GM12878 (cell line): ENCODE data around the gene CHID1. TPM values are rescaled to one million over a fixed set of nuclear protein-coding genes. Genes with fewer than 3 reads are reported as not detected.

Experiments used
- ATAC-seq: fragments of 200-7000 bp; cut with Tn5 transposase; 3 replicates; pipeline ENCODE4 v1.9.1; 2020; ENCODE audit warnings: mild to moderate bottlenecking, moderate library complexity
- BruUV-seq: library from RNA; stranded (reverse); fragments of 400-500 nt; replicated peaks from 2 replicates; lab custom pipeline; 2021; lab: Mats Ljungman, UMichigan
- CTCF ChIA-PET: fragments of 300-600 bp; sonication (Branson Sonifier 250); formaldehyde crosslinking; extraction: SDS; loops from one replicate; lab custom pipeline; 2021; ENCODE audit warnings: inconsistent platforms; lab: Yijun Ruan, JAX
- POLR2A ChIA-PET: fragments of 350-600 bp; formaldehyde crosslinking; extraction: SDS; loops from one replicate; lab custom pipeline; 2021; ENCODE audit warnings: inconsistent platforms; lab: Charles Lee
- RAD21 ChIA-PET: fragments of 300-600 bp; sonication (Branson Sonifier 250); formaldehyde crosslinking; loops from one replicate; lab custom pipeline; 2023; ENCODE audit warnings: antibody characterized with exemption; ENCODE audit not compliant: unreplicated experiment; lab: Charles Lee
- SMC1A ChIA-PET: fragments of 300-600 bp; sonication (Branson Sonifier 250); formaldehyde crosslinking; loops from one replicate; lab custom pipeline; 2023; ENCODE audit not compliant: unreplicated experiment, uncharacterized antibody; lab: Charles Lee
- DNase-seq: peaks from one replicate; pipeline ENCODE4 v3.0.0-alpha.2; 2011; ENCODE audit warnings: low read depth, low spot score
- FAIRE-seq: peaks from 3 replicates; lab custom pipeline; 2011; peaks lifted over from hg19 to GRCh38; lab: Jason Lieb, UNC
- H2AFZ ChIP-seq: 2 replicates; pipeline ENCODE4 v1.6.0; 2011; ENCODE audit warnings: low read depth, low read length, control low read depth; ENCODE audit not compliant: control insufficient read depth
- H3K27ac ChIP-seq: 2 replicates; pipeline ENCODE4 v1.5.1; 2011; ENCODE audit warnings: control low read depth; ENCODE audit not compliant: control insufficient read depth, insufficient read depth
- H3K27me3 ChIP-seq, 2 experiments: replicated peaks in 1 of 2; 2 replicates each; pipeline versions ENCODE4 v1.6.0 to v1.6.1; 2011; ENCODE audit warnings: low read length in 1 of 2; ENCODE audit not compliant: control insufficient read depth in 2 of 2, insufficient read depth in 2 of 2
- H3K36me3 ChIP-seq, 2 experiments: 2 replicates each; pipeline ENCODE4 v1.5.1; 2011; ENCODE audit warnings: low read length in 1 of 2; ENCODE audit not compliant: control insufficient read depth in 2 of 2, insufficient read depth in 2 of 2
- H3K4me1 ChIP-seq: 2 replicates; pipeline ENCODE4 v1.6.1; 2011; ENCODE audit warnings: mild to moderate bottlenecking, low read length, moderate library complexity, mixed read lengths; ENCODE audit not compliant: control insufficient read depth, insufficient read depth
- H3K4me2 ChIP-seq: 2 replicates; pipeline ENCODE4 v1.6.0; 2011; ENCODE audit warnings: control low read depth; ENCODE audit not compliant: control insufficient read depth, insufficient read depth
- H3K4me3 ChIP-seq: fragments of 200-600 bp; sonication (generic); 2 replicates; pipeline ENCODE4 v1.5.1; 2016
- H3K79me2 ChIP-seq: 2 replicates; pipeline ENCODE4 v1.6.0; 2011; ENCODE audit warnings: low read length; ENCODE audit not compliant: control insufficient read depth, insufficient read depth
- H3K9ac ChIP-seq: 2 replicates; pipeline ENCODE4 v1.8.0; 2011; ENCODE audit warnings: low read length, control low read depth, mixed read lengths; ENCODE audit not compliant: control insufficient read depth, insufficient read depth
- H3K9me3 ChIP-seq: replicated peaks from 3 replicates; pipeline ENCODE4 v1.5.1; 2011; ENCODE audit warnings: mild to moderate bottlenecking, low read length; ENCODE audit not compliant: control insufficient read depth, insufficient read depth
- H4K20me1 ChIP-seq: 2 replicates; pipeline ENCODE4 v1.6.0; 2011; ENCODE audit not compliant: control insufficient read depth, insufficient read depth
- BHLHE40 ChIP-seq, 2 experiments: fragments of 450-650 bp in 1 of 2; IDR thresholded peaks; 2 replicates each; pipeline ENCODE4 v1.6.1; 2011 to 2017; ENCODE audit warnings: low read depth in 2 of 2, borderline replicate concordance in 1 of 2, improper control_type of control experiment in 1 of 2, low read length in 1 of 2, mild to moderate bottlenecking in 1 of 2
- CEBPB ChIP-seq, 2 experiments: fragments of 150-350 bp in 1 of 2; IDR thresholded peaks; 2 replicates each; pipeline ENCODE4 v1.6.1; 2012 to 2014; ENCODE audit warnings: low read depth in 2 of 2, low read length in 2 of 2, borderline replicate concordance in 1 of 2, inconsistent platforms in 1 of 2
- LARP7 ChIP-seq: fragments of 450-650 bp; IDR thresholded peaks from 2 replicates; pipeline ENCODE4 v1.6.1; 2017; ENCODE audit warnings: mild to moderate bottlenecking
- NR2C1 ChIP-seq: fragments of 450-650 bp; IDR thresholded peaks from 2 replicates; pipeline ENCODE4 v1.6.1; 2017; ENCODE audit warnings: antibody characterized with exemption, mild to moderate bottlenecking, moderate library complexity
- PML ChIP-seq: IDR thresholded peaks from 2 replicates; pipeline ENCODE4 v1.6.1; 2012; ENCODE audit warnings: low read length, inconsistent platforms
- WGBS: methylation state at CpG from one replicate; pipeline ENCODE4 v1.1.6; 2016; ENCODE audit warnings: low lambda C conversion rate; ENCODE audit not compliant: insufficient replicate concordance, insufficient coverage; ENCODE audit errors: missing lambda C conversion rate; 5-methylcytosine and 5-hydroxymethylcytosine counted together
- in situ Hi-C: fragments of 300-500 bp; cut with MboI; formaldehyde crosslinking; loops from 9 replicates; pipeline ENCODE4 v1.14.3; 2018; ENCODE audit warnings: mixed read lengths
- intact Hi-C: fragments of 100-400 bp; cut with micrococcal nuclease; formaldehyde crosslinking; loops from one replicate; pipeline ENCODE4 v1.14.2; 2022; ENCODE audit not compliant: unreplicated experiment
- polyA plus RNA-seq, 11 experiments: library from polyadenylated mRNA; depleted of rRNA in 4 of 11; unstranded in 6 of 11; stranded (reverse) in 5 of 11; fragments of >200 nt; fragmentation: Nextera tagmentation in 4 of 11; fragmentation: Illumina TruSeq in 1 of 11; extraction: Ambion mirVana in 4 of 11; extraction: Trizol in 1 of 11; gene quantifications; 1 replicate in 1 of 11; 2 replicates in 10 of 11; pipeline versions ENCODE4 v1.2.1 to v1.2.3, GENCODE V29; 2011 to 2016; ENCODE audit warnings: inconsistent platforms in 2 of 11, missing spikeins in 2 of 11, low read depth in 1 of 11
- total RNA-seq, 4 experiments: library from RNA; depleted of rRNA in 3 of 4; stranded (reverse); fragments of >200 nt in 3 of 4; fragmentation: Illumina TruSeq in 1 of 4; extraction: Trizol in 1 of 4; gene quantifications; 2 replicates each; pipeline versions ENCODE4 v1.2.1 to v1.2.3, GENCODE V29; 2013 to 2021
- TF ChIP-seq, protein P1 (sequence below): fragments of 450-650 bp; conservative IDR thresholded peaks from 2 replicates; pipeline ENCODE4 v1.6.1; 2017; ENCODE audit warnings: mild to moderate bottlenecking, moderate library complexity
- TF ChIP-seq, protein P2 (sequence below): fragments of 450-650 bp; formaldehyde crosslinking; IDR thresholded peaks from 2 replicates; pipeline ENCODE4 v1.4.0; 2020; ENCODE audit warnings: mild to moderate bottlenecking, moderate library complexity
- TF ChIP-seq, protein P3 (sequence below): fragments of 450-650 bp; IDR thresholded peaks from 2 replicates; pipeline ENCODE4 v1.6.1; 2016; ENCODE audit warnings: mild to moderate bottlenecking, moderate library complexity, borderline replicate concordance
- TF ChIP-seq, protein P4 (sequence below): IDR thresholded peaks from 2 replicates; pipeline ENCODE4 v1.6.1; 2011; ENCODE audit warnings: low read depth, mild to moderate bottlenecking, low read length, moderate library complexity, borderline replicate concordance; ENCODE audit errors: extremely low read depth
- TF ChIP-seq, protein P5 (sequence below): fragments of 450-650 bp; IDR thresholded peaks from 2 replicates; pipeline ENCODE4 v1.6.1; 2016; ENCODE audit warnings: mild to moderate bottlenecking

CHID1 gene
- total and polyA plus RNA-seq, 10 of the 15 experiments (the other 5 are each of a cell fraction or from before 2014, with no cell fraction given): 4.8 to 75.2 (median 30.1) TPM

DNA sequence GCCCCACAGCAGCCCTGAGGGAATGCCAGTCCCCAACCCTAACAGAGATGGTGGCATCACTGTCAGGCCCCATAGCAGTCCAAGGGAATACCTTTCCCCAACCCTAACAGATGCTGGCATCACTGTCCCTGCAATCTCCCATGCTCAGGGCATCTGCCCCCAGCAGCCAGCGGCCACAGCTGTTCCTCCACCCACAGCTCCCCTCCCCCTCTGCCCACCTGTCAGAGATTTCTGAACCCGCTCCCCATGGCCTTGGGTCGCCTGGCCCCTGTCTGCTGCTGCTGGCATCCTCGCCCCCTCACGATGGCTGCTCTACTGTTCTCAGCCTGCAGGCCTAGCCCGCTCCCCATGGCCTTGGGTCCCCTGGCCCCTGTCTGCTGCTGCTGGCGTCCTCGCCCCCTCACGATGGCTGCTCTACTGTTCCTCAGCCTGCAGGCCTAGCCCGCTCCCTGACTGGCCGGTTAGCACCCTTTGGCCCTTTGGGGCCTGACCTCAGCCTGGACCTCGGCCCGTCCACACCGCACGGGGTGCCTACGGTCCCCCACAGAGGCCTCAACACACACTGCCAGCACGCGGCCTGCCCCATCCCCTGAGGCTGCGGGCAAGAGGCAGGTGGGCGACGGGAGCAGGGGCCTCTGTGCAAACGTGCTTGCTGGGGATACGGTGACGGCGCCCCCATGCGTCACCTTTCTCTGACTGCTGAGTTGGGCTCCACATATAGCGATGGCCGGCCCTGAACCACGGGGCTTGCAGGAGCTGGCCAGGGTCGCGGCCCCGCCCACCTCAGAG lies 20.7 kb downstream of the CHID1 start:
- Histone ChIP-seq H3K27ac (no peak overlapping the region), H3K36me3 (peaks cover 0 to 1% of the 10 kb centered on the region in 2 experiments; a peak in 3 of 4 replicates), H3K79me2 (no peaks in the 10 kb centered on the region), H3K27me3 (no peaks in the 10 kb centered on the region), H4K20me1 (no peaks in the 10 kb centered on the region), H3K9me3 (no peaks in the 10 kb centered on the region), H3K4me1 (no peaks in the 10 kb centered on the region), H3K9ac (no peak overlapping the region), H3K4me2 (no peak overlapping the region), H3K4me3 (no peak overlapping the region), H2AFZ (no peak overlapping the region)
- ChIA-PET SMC1A (no interaction called here), CTCF (no interaction called here), RAD21 (interaction anchor here (0.6 kb wide), 1 partner anchor 33 kb away, joined by 3 read pairs; no protein-coding TSS in a partner anchor), POLR2A (no interaction called here)
- intact Hi-C loops (no loop called here), in situ Hi-C loops (no loop called here)
- no peak for ATAC-seq
- no TSS peak for BruUV-seq
- DNase-seq: no peak
- FAIRE-seq: no peak
- WGBS: 96% methylated on average over 31 of the region's 32 CpGs
- TF ChIP-seq, protein P1, sequence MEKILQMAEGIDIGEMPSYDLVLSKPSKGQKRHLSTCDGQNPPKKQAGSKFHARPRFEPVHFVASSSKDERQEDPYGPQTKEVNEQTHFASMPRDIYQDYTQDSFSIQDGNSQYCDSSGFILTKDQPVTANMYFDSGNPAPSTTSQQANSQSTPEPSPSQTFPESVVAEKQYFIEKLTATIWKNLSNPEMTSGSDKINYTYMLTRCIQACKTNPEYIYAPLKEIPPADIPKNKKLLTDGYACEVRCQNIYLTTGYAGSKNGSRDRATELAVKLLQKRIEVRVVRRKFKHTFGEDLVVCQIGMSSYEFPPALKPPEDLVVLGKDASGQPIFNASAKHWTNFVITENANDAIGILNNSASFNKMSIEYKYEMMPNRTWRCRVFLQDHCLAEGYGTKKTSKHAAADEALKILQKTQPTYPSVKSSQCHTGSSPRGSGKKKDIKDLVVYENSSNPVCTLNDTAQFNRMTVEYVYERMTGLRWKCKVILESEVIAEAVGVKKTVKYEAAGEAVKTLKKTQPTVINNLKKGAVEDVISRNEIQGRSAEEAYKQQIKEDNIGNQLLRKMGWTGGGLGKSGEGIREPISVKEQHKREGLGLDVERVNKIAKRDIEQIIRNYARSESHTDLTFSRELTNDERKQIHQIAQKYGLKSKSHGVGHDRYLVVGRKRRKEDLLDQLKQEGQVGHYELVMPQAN: no peak
- TF ChIP-seq BHLHE40 (IDR thresholded peaks at IDR 0.05; ENCODE audit: borderline replicate concordance in 1 of 2, low read depth in 2 of 2, low read length in 1 of 2) (no peak), CEBPB (IDR thresholded peaks at IDR 0.05; ENCODE audit: borderline replicate concordance in 1 of 2, low read depth in 2 of 2, low read length in 2 of 2) (no peak), NR2C1 (no peak), LARP7 (no peak), PML (no peak)
- TF ChIP-seq, protein P2, sequence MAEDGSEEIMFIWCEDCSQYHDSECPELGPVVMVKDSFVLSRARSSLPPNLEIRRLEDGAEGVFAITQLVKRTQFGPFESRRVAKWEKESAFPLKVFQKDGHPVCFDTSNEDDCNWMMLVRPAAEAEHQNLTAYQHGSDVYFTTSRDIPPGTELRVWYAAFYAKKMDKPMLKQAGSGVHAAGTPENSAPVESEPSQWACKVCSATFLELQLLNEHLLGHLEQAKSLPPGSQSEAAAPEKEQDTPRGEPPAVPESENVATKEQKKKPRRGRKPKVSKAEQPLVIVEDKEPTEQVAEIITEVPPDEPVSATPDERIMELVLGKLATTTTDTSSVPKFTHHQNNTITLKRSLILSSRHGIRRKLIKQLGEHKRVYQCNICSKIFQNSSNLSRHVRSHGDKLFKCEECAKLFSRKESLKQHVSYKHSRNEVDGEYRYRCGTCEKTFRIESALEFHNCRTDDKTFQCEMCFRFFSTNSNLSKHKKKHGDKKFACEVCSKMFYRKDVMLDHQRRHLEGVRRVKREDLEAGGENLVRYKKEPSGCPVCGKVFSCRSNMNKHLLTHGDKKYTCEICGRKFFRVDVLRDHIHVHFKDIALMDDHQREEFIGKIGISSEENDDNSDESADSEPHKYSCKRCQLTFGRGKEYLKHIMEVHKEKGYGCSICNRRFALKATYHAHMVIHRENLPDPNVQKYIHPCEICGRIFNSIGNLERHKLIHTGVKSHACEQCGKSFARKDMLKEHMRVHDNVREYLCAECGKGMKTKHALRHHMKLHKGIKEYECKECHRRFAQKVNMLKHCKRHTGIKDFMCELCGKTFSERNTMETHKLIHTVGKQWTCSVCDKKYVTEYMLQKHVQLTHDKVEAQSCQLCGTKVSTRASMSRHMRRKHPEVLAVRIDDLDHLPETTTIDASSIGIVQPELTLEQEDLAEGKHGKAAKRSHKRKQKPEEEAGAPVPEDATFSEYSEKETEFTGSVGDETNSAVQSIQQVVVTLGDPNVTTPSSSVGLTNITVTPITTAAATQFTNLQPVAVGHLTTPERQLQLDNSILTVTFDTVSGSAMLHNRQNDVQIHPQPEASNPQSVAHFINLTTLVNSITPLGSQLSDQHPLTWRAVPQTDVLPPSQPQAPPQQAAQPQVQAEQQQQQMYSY: no peak
- TF ChIP-seq, protein P3, sequence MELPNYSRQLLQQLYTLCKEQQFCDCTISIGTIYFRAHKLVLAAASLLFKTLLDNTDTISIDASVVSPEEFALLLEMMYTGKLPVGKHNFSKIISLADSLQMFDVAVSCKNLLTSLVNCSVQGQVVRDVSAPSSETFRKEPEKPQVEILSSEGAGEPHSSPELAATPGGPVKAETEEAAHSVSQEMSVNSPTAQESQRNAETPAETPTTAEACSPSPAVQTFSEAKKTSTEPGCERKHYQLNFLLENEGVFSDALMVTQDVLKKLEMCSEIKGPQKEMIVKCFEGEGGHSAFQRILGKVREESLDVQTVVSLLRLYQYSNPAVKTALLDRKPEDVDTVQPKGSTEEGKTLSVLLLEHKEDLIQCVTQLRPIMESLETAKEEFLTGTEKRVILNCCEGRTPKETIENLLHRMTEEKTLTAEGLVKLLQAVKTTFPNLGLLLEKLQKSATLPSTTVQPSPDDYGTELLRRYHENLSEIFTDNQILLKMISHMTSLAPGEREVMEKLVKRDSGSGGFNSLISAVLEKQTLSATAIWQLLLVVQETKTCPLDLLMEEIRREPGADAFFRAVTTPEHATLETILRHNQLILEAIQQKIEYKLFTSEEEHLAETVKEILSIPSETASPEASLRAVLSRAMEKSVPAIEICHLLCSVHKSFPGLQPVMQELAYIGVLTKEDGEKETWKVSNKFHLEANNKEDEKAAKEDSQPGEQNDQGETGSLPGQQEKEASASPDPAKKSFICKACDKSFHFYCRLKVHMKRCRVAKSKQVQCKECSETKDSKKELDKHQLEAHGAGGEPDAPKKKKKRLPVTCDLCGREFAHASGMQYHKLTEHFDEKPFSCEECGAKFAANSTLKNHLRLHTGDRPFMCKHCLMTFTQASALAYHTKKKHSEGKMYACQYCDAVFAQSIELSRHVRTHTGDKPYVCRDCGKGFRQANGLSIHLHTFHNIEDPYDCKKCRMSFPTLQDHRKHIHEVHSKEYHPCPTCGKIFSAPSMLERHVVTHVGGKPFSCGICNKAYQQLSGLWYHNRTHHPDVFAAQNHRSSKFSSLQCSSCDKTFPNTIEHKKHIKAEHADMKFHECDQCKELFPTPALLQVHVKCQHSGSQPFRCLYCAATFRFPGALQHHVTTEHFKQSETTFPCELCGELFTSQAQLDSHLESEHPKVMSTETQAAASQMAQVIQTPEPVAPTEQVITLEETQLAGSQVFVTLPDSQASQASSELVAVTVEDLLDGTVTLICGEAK: no peak
- TF ChIP-seq, protein P4, sequence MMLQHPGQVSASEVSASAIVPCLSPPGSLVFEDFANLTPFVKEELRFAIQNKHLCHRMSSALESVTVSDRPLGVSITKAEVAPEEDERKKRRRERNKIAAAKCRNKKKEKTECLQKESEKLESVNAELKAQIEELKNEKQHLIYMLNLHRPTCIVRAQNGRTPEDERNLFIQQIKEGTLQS: no peak
- TF ChIP-seq, protein P5, sequence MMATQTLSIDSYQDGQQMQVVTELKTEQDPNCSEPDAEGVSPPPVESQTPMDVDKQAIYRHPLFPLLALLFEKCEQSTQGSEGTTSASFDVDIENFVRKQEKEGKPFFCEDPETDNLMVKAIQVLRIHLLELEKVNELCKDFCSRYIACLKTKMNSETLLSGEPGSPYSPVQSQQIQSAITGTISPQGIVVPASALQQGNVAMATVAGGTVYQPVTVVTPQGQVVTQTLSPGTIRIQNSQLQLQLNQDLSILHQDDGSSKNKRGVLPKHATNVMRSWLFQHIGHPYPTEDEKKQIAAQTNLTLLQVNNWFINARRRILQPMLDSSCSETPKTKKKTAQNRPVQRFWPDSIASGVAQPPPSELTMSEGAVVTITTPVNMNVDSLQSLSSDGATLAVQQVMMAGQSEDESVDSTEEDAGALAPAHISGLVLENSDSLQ: no peak
